HepG2 (cell line): ENCODE results near the gene LENEP. TPM values are rescaled to one million over a fixed set of nuclear protein-coding genes. Genes with fewer than 3 reads are reported as not detected.
A peak's percentile ranks its signal among the peaks of the same experiment; 100 is the strongest.

Source experiments
- ARID5B ChIP-seq: IDR thresholded peaks from 2 replicates; pipeline ENCODE4 v1.4.0; 2020; ENCODE audit warnings: mild to moderate bottlenecking, missing genetic modification reagents
- CTCF ChIP-seq: sonication (generic); formaldehyde crosslinking; IDR thresholded peaks from 2 replicates; pipeline ENCODE4 v1.5.0; 2020; ENCODE audit warnings: mild to moderate bottlenecking, missing genetic modification reagents, moderate library complexity
- FOXJ3 ChIP-seq: sonication (generic); formaldehyde crosslinking; IDR thresholded peaks from 2 replicates; pipeline ENCODE4 v1.4.0; 2020; ENCODE audit warnings: missing genetic modification reagents, mild to moderate bottlenecking, borderline replicate concordance
- GATA4 ChIP-seq: sonication (generic); IDR thresholded peaks from 2 replicates; pipeline ENCODE4 v1.6.1; 2016; ENCODE audit warnings: antibody characterized with exemption, low read depth, borderline replicate concordance
- HNRNPK ChIP-seq: fragments of 200-400 bp; formaldehyde crosslinking; IDR thresholded peaks from 2 replicates; pipeline ENCODE4 v1.6.1; 2018; ENCODE audit warnings: low read length, low read depth, moderate library complexity, mild to moderate bottlenecking; ENCODE audit not compliant: poor library complexity, severe bottlenecking
- NFATC3 ChIP-seq: sonication (generic); formaldehyde crosslinking; IDR thresholded peaks from 2 replicates; pipeline ENCODE4 v1.5.1; 2020; ENCODE audit warnings: mild to moderate bottlenecking, missing genetic modification reagents
- NR3C1 ChIP-seq: sonication (generic); formaldehyde crosslinking; IDR thresholded peaks from 2 replicates; pipeline ENCODE4 v1.4.0; 2020; ENCODE audit warnings: missing genetic modification reagents
- POLR2AphosphoS2 ChIP-seq: IDR thresholded peaks from 2 replicates; pipeline ENCODE4 v1.6.1; 2011; ENCODE audit warnings: low read depth, low read length, improper control_type of control experiment
- RBFOX2 ChIP-seq: fragments of 200-400 bp; formaldehyde crosslinking; IDR thresholded peaks from 2 replicates; pipeline ENCODE4 v1.6.1; 2017; ENCODE audit warnings: low read depth, mild to moderate bottlenecking, low read length
- REPIN1 ChIP-seq: sonication (generic); formaldehyde crosslinking; IDR thresholded peaks from 2 replicates; pipeline ENCODE4 v1.8.0; 2022; ENCODE audit warnings: missing genetic modification reagents, low read depth, mild to moderate bottlenecking, borderline replicate concordance
- REST ChIP-seq, 2 experiments: IDR thresholded peaks; 2 replicates each; pipeline ENCODE4 v1.6.1; 2011 to 2012; ENCODE audit warnings: low read length in 2 of 2, borderline replicate concordance in 1 of 2, low read depth in 1 of 2, mild to moderate bottlenecking in 1 of 2, moderate library complexity in 1 of 2
- TOE1 ChIP-seq: sonication (generic); formaldehyde crosslinking; IDR thresholded peaks from 2 replicates; pipeline ENCODE4 v1.4.0; 2020; ENCODE audit warnings: mild to moderate bottlenecking, missing genetic modification reagents
- ZFX ChIP-seq: sonication (generic); formaldehyde crosslinking; IDR thresholded peaks from 2 replicates; pipeline ENCODE4 v1.4.0; 2020; ENCODE audit warnings: mild to moderate bottlenecking, low read depth, missing genetic modification reagents, moderate library complexity
- ZNF260 ChIP-seq: sonication (generic); formaldehyde crosslinking; IDR thresholded peaks from 2 replicates; pipeline ENCODE4 v1.4.0; 2020; ENCODE audit warnings: missing genetic modification reagents, low read depth, mild to moderate bottlenecking, borderline replicate concordance
- ZNF501 ChIP-seq: sonication (generic); formaldehyde crosslinking; IDR thresholded peaks from 2 replicates; pipeline ENCODE4 v1.5.1; 2020; ENCODE audit warnings: mild to moderate bottlenecking, moderate library complexity, missing genetic modification reagents
- ZNF788 ChIP-seq: sonication (generic); formaldehyde crosslinking; IDR thresholded peaks from 2 replicates; pipeline ENCODE4 v1.5.0; 2020; ENCODE audit warnings: mild to moderate bottlenecking, missing genetic modification reagents, borderline replicate concordance
- ZNF790 ChIP-seq: sonication (generic); formaldehyde crosslinking; IDR thresholded peaks from 2 replicates; pipeline ENCODE4 v1.8.0; 2022; ENCODE audit warnings: missing genetic modification reagents, mild to moderate bottlenecking, borderline replicate concordance
- ZNF816 ChIP-seq: sonication (generic); formaldehyde crosslinking; IDR thresholded peaks from 2 replicates; pipeline ENCODE4 v1.8.0; 2022; ENCODE audit warnings: missing genetic modification reagents, mild to moderate bottlenecking, borderline replicate concordance
- polyA plus RNA-seq, 8 experiments: library from polyadenylated mRNA; depleted of rRNA in 3 of 8; stranded (reverse) in 7 of 8; unstranded in 1 of 8; fragments of >200 nt; fragmentation: Illumina TruSeq in 4 of 8; extraction: Trizol in 4 of 8; gene quantifications; 2 replicates each; pipeline versions ENCODE4 v1.2.1 to v1.2.3, GENCODE V29; 2011 to 2016; ENCODE audit warnings: low read depth in 4 of 8, missing spikeins in 1 of 8, mixed read lengths in 1 of 8; ENCODE audit not compliant: insufficient read depth in 1 of 8
- total RNA-seq, 5 experiments: library from RNA; depleted of rRNA; stranded (reverse); fragments of >200 nt; fragmentation: Illumina TruSeq; extraction: Trizol; gene quantifications; 2 replicates each; pipeline ENCODE4 v1.2.3, GENCODE V29; 2016; ENCODE audit warnings: low read depth in 1 of 5

LENEP gene
- total and polyA plus RNA-seq, 2 of the 13 experiments (the other 11 are each of a cell fraction or from before 2014, with no cell fraction given) = 0.29 TPM; not detected in 1

GRCh38 chr1:154973344-154974101 is 19.9 kb upstream of the LENEP start (continued):
- no peak; a peak in 1 of 4 replicates for TF ChIP-seq REST (IDR thresholded peaks at IDR 0.05; ENCODE audit: borderline replicate concordance in 1 of 2, low read depth in 1 of 2, low read length in 2 of 2)
- no peak for TF ChIP-seq FOXJ3 (CRISPR knock-in tag)
- TF ChIP-seq REPIN1 = no peak
- peak; percentile 12; the same call in 1 of the 2 replicates for TF ChIP-seq ZNF788 (CRISPR knock-in tag)
- TF ChIP-seq RBFOX2 = peak; percentile 55; the same call in 1 of the 2 replicates
- no peak for TF ChIP-seq HNRNPK
- no peak for TF ChIP-seq NR3C1
- TF ChIP-seq ZNF816 (CRISPR knock-in tag) = peak; percentile 78
- TF ChIP-seq ARID5B = 0 out of 2 replicates have a peak, but pooled peaks have one; percentile 9
- TF ChIP-seq ZFX (CRISPR knock-in tag) = peak; percentile 51
- no peak for TF ChIP-seq NFATC3 (CRISPR knock-in tag)
- TF ChIP-seq ZNF501 (CRISPR knock-in tag) = peak; percentile 11; the same call in 1 of the 2 replicates
- TF ChIP-seq TOE1 (CRISPR knock-in tag) = 0 out of 2 replicates have a peak, but pooled peaks have one; percentile 17
- TF ChIP-seq POLR2AphosphoS2 = peak; percentile 22; the same call in 1 of the 2 replicates
- peak; percentile 79; the same call in 1 of the 2 replicates for TF ChIP-seq ZNF790 (CRISPR knock-in tag)
- TF ChIP-seq ZNF260 (CRISPR knock-in tag) = no peak
- TF ChIP-seq GATA4 = no peak; the same call in 1 of the 2 replicates
- TF ChIP-seq CTCF (CRISPR knock-in tag) = no peak; the same call in 1 of the 2 replicates
